ENCODE results near the gene UNC93B1. TPM values are rescaled to one million over a fixed set of nuclear protein-coding genes. Genes with fewer than 3 reads are reported as not detected.

Gene UNC93B1
- total and polyA plus RNA-seq, 2 of the 13 experiments (the other 11 are each of a cell fraction or from before 2014, with no cell fraction given) = 8.8 to 18.9 TPM

- TF ChIP-seq SKI (IDR thresholded peaks at IDR 0.05; ENCODE audit: partially characterized antibody) (peak; percentile 88), DBP (CRISPR knock-in tag; IDR thresholded peaks at IDR 0.05; ENCODE audit: not compliant biosample characterization) (no peak), TRIM24 (CRISPR knock-in tag; IDR thresholded peaks at IDR 0.05) (no peak), ZNF10 (CRISPR knock-in tag; IDR thresholded peaks at IDR 0.05; ENCODE audit: borderline replicate concordance, low read depth) (no peak), RNF219 (CRISPR knock-in tag; IDR thresholded peaks at IDR 0.05) (no peak), CEBPZ (IDR thresholded peaks at IDR 0.05; ENCODE audit: low read length) (no peak), CBX1 (IDR thresholded peaks at IDR 0.05; ENCODE audit: low read depth) (peak; percentile 94), HDAC2 (CRISPR knock-in tag; IDR thresholded peaks at IDR 0.05) (peak; percentile 97)
These were observed 34.4 kb upstream of the UNC93B1 start (continued) for GRCh38 chr11:68038226-68038717.
